Heart left ventricle (tissue), 16 donors: ENCODE results near the gene AGTRAP. TPM values are rescaled to one million over a fixed set of nuclear protein-coding genes. Genes with fewer than 3 reads are reported as not detected.

Experiments
- ATAC-seq, 4 donors: fragments of 200-7000 bp; cut with Tn5 transposase; one replicate each; pipeline ENCODE4 v1.9.1; 2020 to 2022; ENCODE audit warnings: moderate library complexity in 4 of 4, mild to moderate bottlenecking in 3 of 4, moderate number of reproducible peaks in 1 of 4
- DNase-seq, 5 donors: peaks; one replicate each; pipeline ENCODE4 v3.0.0-alpha.2; 2020
- H3K27ac ChIP-seq, 12 donors: fragments of 200-600 bp; sonication (generic) in 4 of 12; one replicate each; pipeline versions ENCODE4 v1.5.0 to v1.8.0; 2016 to 2022; ENCODE audit warnings: mild to moderate bottlenecking in 2 of 12
- H3K27me3 ChIP-seq, 9 donors: fragments of 200-600 bp; sonication (generic) in 2 of 9; one replicate each; pipeline versions ENCODE4 v1.5.1 to v1.8.0; 2016 to 2022; ENCODE audit warnings: mild to moderate bottlenecking in 3 of 9
- H3K36me3 ChIP-seq, 9 donors: fragments of 200-600 bp; sonication (generic) in 2 of 9; one replicate each; pipeline versions ENCODE4 v1.5.0 to v1.8.0; 2018 to 2022; ENCODE audit warnings: mild to moderate bottlenecking in 2 of 9
- H3K4me1 ChIP-seq, 12 donors: fragments of 200-600 bp; sonication (generic) in 4 of 12; one replicate each; pipeline versions ENCODE4 v1.5.0 to v1.8.0; 2016 to 2022; ENCODE audit warnings: mild to moderate bottlenecking in 3 of 12
- H3K4me3 ChIP-seq, 12 donors: fragments of 200-600 bp; sonication (generic) in 4 of 12; one replicate each; pipeline versions ENCODE4 v1.5.0 to v1.8.0; 2017 to 2022; ENCODE audit warnings: mild to moderate bottlenecking in 9 of 12, moderate library complexity in 4 of 12
- H3K9me3 ChIP-seq, 12 donors: fragments of 200-600 bp; sonication (generic) in 4 of 12; one replicate each; pipeline versions ENCODE4 v1.5.0 to v1.8.0; 2016 to 2022; ENCODE audit warnings: mild to moderate bottlenecking in 1 of 12
- POLR2A ChIP-seq, 2 donors: fragments of 450-650 bp; IDR thresholded peaks; one replicate each; pipeline ENCODE4 v1.6.1; 2017; ENCODE audit warnings: antibody characterized with exemption in 2 of 2, mild to moderate bottlenecking in 2 of 2, moderate library complexity in 2 of 2
- WGBS, 4 donors: extraction: QIAGEN DNeasy Blood & Tissue Kit in 2 of 4; methylation state at CpG; one replicate each; pipeline versions ENCODE4 v1.1.5 to v1.1.7; 2013 to 2018; 5-methylcytosine and 5-hydroxymethylcytosine counted together
- intact Hi-C, 10 donors: fragments of 100-400 bp; cut with DNase I; formaldehyde crosslinking; loops; one replicate each; pipeline versions ENCODE4 v1.11.1 to v1.14.2; 2022
- polyA plus RNA-seq, 2 donors: library from polyadenylated mRNA; stranded (reverse); fragments of 200-250 nt; gene quantifications; one replicate each; pipeline ENCODE4 v1.2.3, GENCODE V29; 2013
- total RNA-seq, 9 donors: library from RNA; depleted of rRNA in 2 of 9; stranded (reverse); fragments of >200 nt in 2 of 9; fragmentation: NEBNext Ultra II Directional in 3 of 9; extraction: Animal tissue kit (Norgen Biotek cat#: 25700) in 3 of 9; gene quantifications; one replicate each; pipeline versions ENCODE4 v1.1.0 to v1.2.4, GENCODE V29; 2016 to 2023
- TF ChIP-seq, protein P1 (sequence below), 12 donors: fragments of 200-600 bp; sonication (generic) in 4 of 12; IDR thresholded peaks; one replicate each; pipeline versions ENCODE4 v1.5.0 to v1.8.0; 2018 to 2022; ENCODE audit warnings: antibody characterized with exemption in 12 of 12, mild to moderate bottlenecking in 5 of 12
- donor health status: ischemic (EF 13 %, LVEDD 7.1; RV severe dilation, severe dysfunction).
- donor health status: healthy with polysubstance abuse.
- donor health status: DM: no; HTN: yes; CAD: no.
- donor health status: DM: no; HTN: no; CAD: no.
- donor health status: ischemic (EF 25% LVEDD 6.9; RV normal size, moderate dysfunction).
- donor health status: ischemic (EF 25% LVEDD 5.7; RV mildly dilated, moderate dysfunction).
- donor health status: healthy.
- donor health status: DM: yes; HTN: yes; CAD: no.
- donor health status: ischemic (EF 35%, LVEDD 5.7; RV mildly dilated, moderate dysfunction).
- donor health status: nonischemic (EF 11% LVEDD 7.7; RV severe dilation, severe dysfunction).
- donor health status: DM: yes; HTN: yes; CAD: no.
- donor health status: PGD.
- donor health status: ischemic (EF 29% LVEDD 5.4; RV normal size, mild dysfunction).
- donor health status: nonischemic (EF 23%, LVEDD 6.1; RV moderate dilation, normal function).

The AGTRAP gene
- total and polyA plus RNA-seq, 11 donors, result 11.8 to 134 (median 24.5) TPM

DNA sequence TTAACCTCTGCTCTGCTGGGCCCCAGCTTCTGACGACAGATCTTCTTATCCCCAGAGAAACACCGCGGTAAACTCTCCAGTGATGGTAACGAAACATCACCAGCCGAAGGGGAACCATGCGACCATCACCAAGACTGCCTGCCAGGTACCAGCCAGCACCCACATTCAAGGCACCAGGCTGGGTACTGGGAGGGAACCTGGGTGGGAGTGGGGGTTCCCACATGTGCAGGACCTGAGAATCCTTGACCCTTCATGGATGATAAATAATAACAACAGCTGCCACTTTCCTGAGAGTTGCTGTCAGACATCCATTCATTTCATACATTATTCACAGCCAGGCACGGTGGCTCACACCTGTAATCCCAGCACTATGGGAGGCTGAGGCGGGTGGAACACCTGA, 23.7 kb upstream of the AGTRAP start:
- peaks cover 0 to 26% (median 0%) of the 10 kb centered on the region in 9 donors for H3K27me3 ChIP-seq

DNA sequence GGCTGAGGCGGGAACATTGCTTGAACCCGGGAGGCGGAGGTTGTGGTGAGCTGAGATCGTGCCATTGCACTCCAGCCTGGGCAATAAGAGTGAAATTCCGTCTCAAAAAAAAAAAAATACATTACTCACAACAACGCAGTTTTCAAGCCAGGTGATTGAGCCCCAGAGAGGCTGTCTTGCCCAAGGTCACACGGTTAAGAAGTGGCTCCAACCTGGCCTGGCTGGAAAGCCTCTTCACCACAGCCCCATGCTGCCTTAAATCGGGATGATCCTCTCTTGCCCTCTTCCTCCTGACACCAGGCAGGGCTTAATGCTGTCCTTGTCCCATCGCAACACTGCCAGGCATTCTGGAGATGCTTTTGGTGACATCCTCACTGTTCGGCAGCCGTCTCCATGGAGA, 22.8 kb upstream of the AGTRAP start:
- ATAC-seq, result no peak
- Histone ChIP-seq H3K36me3 (no peaks in the 10 kb centered on the region), H3K27me3 (peaks cover 0 to 23% (median 0%) of the 10 kb centered on the region in 9 donors), H3K9me3 (no peaks in the 10 kb centered on the region), H3K27ac (no peak overlapping the region), H3K4me1 (peaks cover 0 to 4% (median 2%) of the 10 kb centered on the region in 12 donors), H3K4me3 (no peak overlapping the region)
- intact Hi-C loops, result no loop called here
- TF ChIP-seq, protein P1, sequence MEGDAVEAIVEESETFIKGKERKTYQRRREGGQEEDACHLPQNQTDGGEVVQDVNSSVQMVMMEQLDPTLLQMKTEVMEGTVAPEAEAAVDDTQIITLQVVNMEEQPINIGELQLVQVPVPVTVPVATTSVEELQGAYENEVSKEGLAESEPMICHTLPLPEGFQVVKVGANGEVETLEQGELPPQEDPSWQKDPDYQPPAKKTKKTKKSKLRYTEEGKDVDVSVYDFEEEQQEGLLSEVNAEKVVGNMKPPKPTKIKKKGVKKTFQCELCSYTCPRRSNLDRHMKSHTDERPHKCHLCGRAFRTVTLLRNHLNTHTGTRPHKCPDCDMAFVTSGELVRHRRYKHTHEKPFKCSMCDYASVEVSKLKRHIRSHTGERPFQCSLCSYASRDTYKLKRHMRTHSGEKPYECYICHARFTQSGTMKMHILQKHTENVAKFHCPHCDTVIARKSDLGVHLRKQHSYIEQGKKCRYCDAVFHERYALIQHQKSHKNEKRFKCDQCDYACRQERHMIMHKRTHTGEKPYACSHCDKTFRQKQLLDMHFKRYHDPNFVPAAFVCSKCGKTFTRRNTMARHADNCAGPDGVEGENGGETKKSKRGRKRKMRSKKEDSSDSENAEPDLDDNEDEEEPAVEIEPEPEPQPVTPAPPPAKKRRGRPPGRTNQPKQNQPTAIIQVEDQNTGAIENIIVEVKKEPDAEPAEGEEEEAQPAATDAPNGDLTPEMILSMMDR (IDR thresholded peaks at IDR 0.05), result no peak
- no peak for TF ChIP-seq POLR2A (IDR thresholded peaks at IDR 0.05)
- DNase-seq, result no peak
- WGBS, 4 donors, result 80 to 84% (median 83%) methylated on average over 11 of the region's 11 CpGs

More for the DNA sequence above, 23.7 kb upstream of the AGTRAP start:
- no peak for ATAC-seq
- Histone ChIP-seq H3K4me1 (peaks cover 0 to 12% (median 9%) of the 10 kb centered on the region in 12 donors), H3K9me3 (no peaks in the 10 kb centered on the region), H3K4me3 (no peak overlapping the region), H3K27ac (no peak overlapping the region), H3K36me3 (no peaks in the 10 kb centered on the region)
- no peak for DNase-seq
- no peak for TF ChIP-seq POLR2A (IDR thresholded peaks at IDR 0.05)
- TF ChIP-seq, protein P1 (IDR thresholded peaks at IDR 0.05), result no peak
- intact Hi-C loops, result no loop called here
- WGBS, 4 donors, result 88 to 93% (median 90%) methylated on average over 8 of the region's 8 CpGs

DNA sequence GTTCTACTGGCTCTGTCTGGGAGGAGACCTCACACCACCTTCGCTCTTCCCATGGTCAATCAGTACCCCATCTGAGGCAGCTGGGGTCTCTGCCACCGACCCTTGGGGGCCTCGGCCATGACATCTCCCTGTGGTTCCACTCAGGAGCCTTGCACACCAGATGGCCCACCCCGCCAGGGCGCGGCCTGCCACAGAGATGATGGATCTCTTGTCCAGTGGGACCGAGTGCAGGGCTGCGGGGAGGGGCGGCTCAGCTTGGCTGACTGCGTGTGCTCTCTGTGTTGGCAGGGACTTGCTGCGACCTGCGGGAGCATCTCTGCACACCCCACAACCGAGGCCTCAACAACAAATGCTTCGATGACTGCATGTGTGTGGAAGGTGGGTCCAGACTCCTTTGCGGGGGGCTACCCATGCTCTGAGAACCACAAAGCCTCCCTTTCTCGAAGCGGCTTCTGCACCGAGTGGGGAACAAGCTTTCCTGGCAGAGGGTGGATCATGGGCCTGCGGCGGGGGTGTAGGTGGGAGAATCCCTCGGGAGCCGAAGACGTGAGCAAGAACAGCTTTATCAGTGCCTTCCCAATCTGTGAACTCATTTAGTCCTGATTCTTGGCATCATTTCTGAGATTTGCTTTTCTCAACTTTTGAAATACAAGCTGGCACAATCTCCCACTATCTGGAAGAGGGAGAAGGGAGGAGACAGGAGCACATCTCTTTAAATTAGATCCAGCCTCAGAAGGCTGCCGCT, 20.9 kb upstream of the AGTRAP start:
- intact Hi-C loops, result loop anchor here in 4 of 10 donors (5.0 kb wide), 3 partner anchors 33 to 63 kb away; partner anchors contain the start of genes FBXO2 (in 3 of the 4), FBXO44 (in 3 of the 4), FBXO6 (in 1 of the 4) and MAD2L2 (in 1 of the 4)
- Histone ChIP-seq H3K27ac (no peak overlapping the region), H3K36me3 (no peaks in the 10 kb centered on the region), H3K4me3 (no peak overlapping the region), H3K4me1 (peaks cover 0 to 12% (median 7%) of the 10 kb centered on the region in 12 donors), H3K27me3 (peaks cover 0 to 19% (median 0%) of the 10 kb centered on the region in 9 donors), H3K9me3 (no peaks in the 10 kb centered on the region)
- TF ChIP-seq, protein P1 (IDR thresholded peaks at IDR 0.05), result no peak
- no peak for TF ChIP-seq POLR2A (IDR thresholded peaks at IDR 0.05)
- DNase-seq (no peak), ATAC-seq (no peak)
- 68 to 78% (median 70%) methylated on average over 24 of the region's 24 CpGs for WGBS, 4 donors

DNA sequence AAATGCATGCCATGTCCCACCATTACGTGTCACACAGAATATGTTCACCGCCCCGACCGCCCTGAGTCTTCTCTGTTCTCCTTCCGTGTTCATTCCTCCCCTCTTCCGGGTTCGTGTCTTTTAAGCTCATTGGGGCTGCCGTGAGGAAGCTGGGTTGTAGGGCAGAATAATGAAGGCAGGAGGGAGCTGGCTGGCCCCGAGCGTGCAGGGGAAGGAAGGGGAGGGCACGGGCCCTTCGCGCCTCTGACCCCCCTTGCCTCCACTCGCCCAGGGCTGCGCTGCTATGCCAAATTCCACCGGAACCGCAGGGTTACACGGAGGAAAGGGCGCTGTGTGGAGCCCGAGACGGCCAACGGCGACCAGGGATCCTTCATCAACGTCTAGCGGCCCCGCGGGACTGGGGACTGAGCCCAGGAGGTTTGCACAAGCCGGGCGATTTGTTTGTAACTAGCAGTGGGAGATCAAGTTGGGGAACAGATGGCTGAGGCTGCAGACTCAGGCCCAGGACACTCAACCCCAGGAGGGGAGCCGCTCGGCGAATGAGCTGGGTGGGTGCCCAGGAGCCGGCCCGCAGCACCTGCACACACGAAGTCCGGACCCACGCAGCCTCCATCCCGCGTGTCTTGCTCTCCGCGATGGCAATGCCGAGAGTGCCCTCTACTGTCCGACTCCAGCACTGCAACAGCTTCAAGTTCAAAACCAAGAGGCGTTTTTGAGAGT, 16.5 kb upstream of the AGTRAP start:
- ATAC-seq (peak; percentile 53 to 87 (median 84)), DNase-seq (peak; percentile 73 to 90 (median 82))
- no peaks in the 10 kb centered on the region for H3K36me3 ChIP-seq

More for the DNA sequence above, 16.5 kb upstream of the AGTRAP start:
- intact Hi-C loops, result loop anchor here (1.0 to 10.0 kb wide), 10 partner anchors 37 to 675 kb away; partner anchors contain the start of genes FBXO2 (in 4 of the 10), FBXO44 (in 4 of the 10), FBXO6 (in 4 of the 10) and MAD2L2 (in 1 of the 10)
- Histone ChIP-seq H3K4me1 (peaks cover 0 to 13% (median 9%) of the 10 kb centered on the region in 12 donors), H3K27ac (peak overlapping the region in 4 of 12 donors; percentile 7 to 87 (median 36)), H3K9me3 (no peaks in the 10 kb centered on the region), H3K4me3 (peak overlapping the region in 11 of 12 donors; percentile 14 to 59 (median 44)), H3K27me3 (peaks cover 0 to 11% (median 0%) of the 10 kb centered on the region in 9 donors)
- TF ChIP-seq, protein P1 (IDR thresholded peaks at IDR 0.05), result peak; percentile 90 to 99 (median 97)
- TF ChIP-seq POLR2A (IDR thresholded peaks at IDR 0.05), result no peak
- WGBS, 4 donors, result 9 to 21% (median 15%) methylated on average over 24 to 44 of the region's 44 CpGs
